ENCODE measurements around the gene NUDT19. TPM values are rescaled to one million over a fixed set of nuclear protein-coding genes. Genes with fewer than 3 reads are reported as not detected.
"Not testable (repeated sequence)": the region's sequence is repeated elsewhere in the genome, so short reads cannot be mapped to it uniquely, and the experiment has no call there.

NUDT19 gene
- polyA plus RNA-seq, result 1 to 10 TPM; 2.9 to 6.3 (median 4.3) TPM

GRCh38 chr19:32691291-32691951 is at the start of gene NUDT19:
Gene NUDT19 (plus strand): TSS chr19:32691821. CDS start chr19:32691961, 140 bp downstream.
- WGBS, 3 donors, result 5 to 9% (median 9%) methylated on average over 28 to 32 of the region's 32 CpGs

GRCh38 chr19:32642771-32643170 is 48.9 kb upstream of the NUDT19 start:
- H3K27ac ChIP-seq (ENCODE audit: low read depth, low read length), result no peak overlapping the region
- WGBS, 3 donors, result 83 to 96% (median 85%) methylated on average over 11 to 12 of the region's 12 CpGs

More at GRCh38 chr19:32691291-32691951, at the start of gene NUDT19:
- H3K27ac ChIP-seq (ENCODE audit: low read depth, low read length), result peak within 1 kb of the TSS; percentile 62

- 93 to 97% (median 94%) methylated on average over 6 of the region's 6 CpGs for WGBS, 3 donors
- no peak overlapping the region for H3K27ac ChIP-seq (ENCODE audit: low read depth, low read length)
Observed at GRCh38 chr19:32646556-32646955, 45.1 kb upstream of the NUDT19 start.

- H3K27ac ChIP-seq (ENCODE audit: low read depth, low read length), result no peak overlapping the region
- 88 to 91% (median 89%) methylated on average over 8 of the region's 8 CpGs for WGBS, 3 donors
Observed at GRCh38 chr19:32647361-32647760, 44.3 kb upstream of the NUDT19 start.

GRCh38 chr19:32649751-32650150 is 41.9 kb upstream of the NUDT19 start:
- WGBS, 3 donors, result 93 to 98% (median 96%) methylated on average over 11 of the region's 11 CpGs
- H3K27ac ChIP-seq (ENCODE audit: low read depth, low read length), result no peak overlapping the region

- WGBS, 3 donors, result 77 to 97% (median 80%) methylated on average over 5 of the region's 5 CpGs
- H3K27ac ChIP-seq (ENCODE audit: low read depth, low read length), result no peak overlapping the region
Observed at GRCh38 chr19:32650671-32651070, 41.0 kb upstream of the NUDT19 start.

GRCh38 chr19:32651729-32652140 is 39.9 kb upstream of the NUDT19 start:
- H3K27ac ChIP-seq (ENCODE audit: low read depth, low read length), result no peak overlapping the region
- 41 to 70% (median 45%) methylated on average over 8 of the region's 8 CpGs for WGBS, 3 donors

GRCh38 chr19:32652331-32652730 is 39.3 kb upstream of the NUDT19 start:
- 95 to 97% (median 96%) methylated on average over 13 of the region's 13 CpGs for WGBS, 3 donors
- not testable (repeated sequence) for H3K27ac ChIP-seq (ENCODE audit: low read depth, low read length)

GRCh38 chr19:32652894-32653598 is 38.6 kb upstream of the NUDT19 start:
- 25 to 65% (median 60%) methylated on average over 12 of the region's 12 CpGs for WGBS, 3 donors
- no peak overlapping the region for H3K27ac ChIP-seq (ENCODE audit: low read depth, low read length)

- H3K27ac ChIP-seq (ENCODE audit: low read depth, low read length), result no peak overlapping the region
- WGBS, 3 donors, result 64 to 92% (median 79%) methylated on average over 14 to 15 of the region's 15 CpGs
Observed at GRCh38 chr19:32653599-32653915, 38.1 kb upstream of the NUDT19 start.

- 97 to 98% (median 97%) methylated on average over 8 of the region's 8 CpGs for WGBS, 3 donors
- H3K27ac ChIP-seq (ENCODE audit: low read depth, low read length), result not testable (repeated sequence)
Observed at GRCh38 chr19:32656379-32656778, 35.2 kb upstream of the NUDT19 start.

GRCh38 chr19:32658075-32658474 is 33.5 kb upstream of the NUDT19 start:
- H3K27ac ChIP-seq (ENCODE audit: low read depth, low read length), result no peak overlapping the region
- 90 to 94% (median 94%) methylated on average over 10 of the region's 10 CpGs for WGBS, 3 donors

GRCh38 chr19:32658527-32658926 is 33.1 kb upstream of the NUDT19 start:
- 86 to 90% (median 87%) methylated on average over 10 of the region's 10 CpGs for WGBS, 3 donors
- no peak overlapping the region for H3K27ac ChIP-seq (ENCODE audit: low read depth, low read length)

GRCh38 chr19:32661318-32661717 is 30.3 kb upstream of the NUDT19 start:
- H3K27ac ChIP-seq (ENCODE audit: low read depth, low read length), result no peak overlapping the region
- 86 to 91% (median 88%) methylated on average over 7 of the region's 7 CpGs for WGBS, 3 donors

GRCh38 chr19:32662186-32662585 is 29.4 kb upstream of the NUDT19 start:
- no peak overlapping the region for H3K27ac ChIP-seq (ENCODE audit: low read depth, low read length)
- WGBS, 3 donors, result 26 to 70% (median 32%) methylated on average over 3 of the region's 3 CpGs

- 92 to 96% (median 94%) methylated on average over 6 of the region's 6 CpGs for WGBS, 3 donors
Observed at GRCh38 chr19:32666084-32666483, 25.5 kb upstream of the NUDT19 start.

GRCh38 chr19:32669310-32669709 is 22.3 kb upstream of the NUDT19 start:
- H3K27ac ChIP-seq (ENCODE audit: low read depth, low read length), result no peak overlapping the region
- WGBS, 3 donors, result 61 to 82% (median 74%) methylated on average over 3 of the region's 3 CpGs

More at GRCh38 chr19:32666084-32666483, 25.5 kb upstream of the NUDT19 start:
- no peak overlapping the region for H3K27ac ChIP-seq (ENCODE audit: low read depth, low read length)

- 46 to 84% (median 56%) methylated on average over 14 of the region's 14 CpGs for WGBS, 3 donors
- no peak overlapping the region for H3K27ac ChIP-seq (ENCODE audit: low read depth, low read length)
Observed at GRCh38 chr19:32671883-32672593, 19.6 kb upstream of the NUDT19 start.

GRCh38 chr19:32672841-32673240 is 18.8 kb upstream of the NUDT19 start:
- WGBS, 3 donors, result 81 to 87% (median 84%) methylated on average over 3 of the region's 3 CpGs
- no peak overlapping the region for H3K27ac ChIP-seq (ENCODE audit: low read depth, low read length)

Measured in adipose tissue (tissue), 3 donors.